RWPE2 (cell line): ENCODE data around the gene PAMR1.
A peak's percentile ranks its signal among the peaks of the same experiment; 100 is the strongest.
"Not testable (repeated sequence)": the region's sequence is repeated elsewhere in the genome, so short reads cannot be mapped to it uniquely, and the experiment has no call there.

Experiments used
- ATAC-seq: fragments of 200-7000 bp; cut with Tn5 transposase; 3 replicates; pipeline ENCODE4 v1.9.1; 2021; ENCODE audit warnings: low read depth
- DNase-seq: peaks from one replicate; pipeline ENCODE4 v3.0.0-alpha.2; 2020; ENCODE audit warnings: low spot score
- H3K27ac ChIP-seq: fragments of 450-650 bp; 2 replicates; pipeline ENCODE4 v1.5.1; 2017; ENCODE audit warnings: mild to moderate bottlenecking; ENCODE audit not compliant: poor library complexity, severe bottlenecking
- H3K27me3 ChIP-seq: fragments of 250-450 bp; sonication (Bioruptor Pico); 2 replicates; pipeline ENCODE4 v1.5.1; 2021; ENCODE audit warnings: mild to moderate bottlenecking, moderate library complexity; ENCODE audit not compliant: insufficient read depth, poor library complexity, severe bottlenecking
- H3K36me3 ChIP-seq: fragments of 250-450 bp; sonication (Bioruptor Pico); 2 replicates; pipeline ENCODE4 v1.5.1; 2020; ENCODE audit warnings: low read depth, mild to moderate bottlenecking, moderate library complexity
- H3K4me1 ChIP-seq: fragments of 250-450 bp; sonication (Bioruptor Pico); 2 replicates; pipeline ENCODE4 v1.5.1; 2021; ENCODE audit warnings: mild to moderate bottlenecking, moderate library complexity; ENCODE audit not compliant: insufficient read depth, poor library complexity, severe bottlenecking
- H3K4me3 ChIP-seq: fragments of 250-450 bp; sonication (Bioruptor Pico); 2 replicates; pipeline ENCODE4 v1.5.1; 2021; ENCODE audit warnings: mild to moderate bottlenecking, moderate library complexity; ENCODE audit not compliant: severe bottlenecking
- H3K9me3 ChIP-seq: fragments of 250-450 bp; sonication (Bioruptor Pico); 2 replicates; pipeline ENCODE4 v1.5.1; 2021; ENCODE audit warnings: mild to moderate bottlenecking, moderate library complexity; ENCODE audit not compliant: severe bottlenecking
- TF ChIP-seq, protein P1 (sequence below): fragments of 450-650 bp; IDR thresholded peaks from one replicate; pipeline ENCODE4 v1.5.1; 2017; ENCODE audit warnings: mild to moderate bottlenecking, moderate library complexity; ENCODE audit not compliant: poor library complexity, severe bottlenecking

PAMR1 gene

DNA sequence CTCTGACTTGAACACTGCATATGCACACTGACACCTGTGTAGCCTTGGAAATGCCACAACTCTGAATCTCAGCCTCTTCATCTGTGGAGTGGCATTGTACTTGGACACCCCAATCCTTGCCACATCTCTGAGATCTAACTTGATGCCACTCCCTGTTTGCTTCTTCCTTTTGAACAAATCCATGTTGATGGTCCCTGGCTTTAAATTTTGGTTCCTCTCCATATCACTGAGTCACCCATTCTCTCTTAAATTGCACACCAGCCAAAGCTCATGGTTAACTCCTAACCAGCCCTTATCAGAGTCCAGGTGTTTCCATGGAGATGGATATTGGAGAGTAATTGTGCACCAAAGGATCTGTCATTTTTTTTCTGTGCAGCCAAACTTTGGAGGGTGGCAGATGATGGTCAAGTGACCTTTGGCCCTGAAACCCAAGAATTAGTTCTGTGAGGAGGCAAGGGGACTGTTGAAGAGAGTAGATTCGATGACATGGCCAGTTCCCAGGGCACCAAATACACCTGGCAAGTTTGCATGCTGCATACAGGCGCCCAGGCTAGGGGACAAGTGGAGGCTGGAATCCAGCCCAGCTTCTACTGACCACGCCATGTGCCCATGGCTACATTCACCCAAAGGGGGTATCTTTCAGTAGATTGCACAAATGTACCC is 25.1 kb upstream of the PAMR1 start:
- H3K9me3 ChIP-seq = no peaks in the 10 kb centered on the region
- ATAC-seq = no peak
- peaks cover 9% of the 10 kb centered on the region for H3K4me1 ChIP-seq

DNA sequence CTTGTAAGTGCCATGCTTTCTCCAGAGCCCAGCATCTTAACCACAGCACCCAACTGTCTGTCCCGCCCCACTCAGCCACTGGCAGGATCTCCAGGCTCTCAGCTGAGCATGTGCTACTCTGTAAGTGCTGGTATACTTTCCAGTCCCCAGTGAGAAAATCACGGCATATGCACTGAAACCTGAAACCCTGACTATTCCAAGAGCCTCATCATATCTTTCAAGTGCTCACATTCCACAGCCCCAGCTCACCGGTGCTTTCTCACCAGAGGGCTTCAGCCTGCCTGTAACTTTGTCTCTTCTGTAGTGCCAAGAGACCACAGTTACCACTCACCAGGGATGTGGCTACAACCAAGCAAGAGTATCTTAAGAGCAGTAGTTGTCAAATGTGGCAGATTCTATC is 24.4 kb upstream of the PAMR1 start:
- H3K4me1 ChIP-seq = peaks cover 9% of the 10 kb centered on the region
- ATAC-seq (peak; percentile 100), DNase-seq (peak; percentile 65)
- no peaks in the 10 kb centered on the region for H3K27me3 ChIP-seq
- no peak overlapping the region for H3K27ac ChIP-seq
- no peak overlapping the region for H3K4me3 ChIP-seq
- H3K36me3 ChIP-seq = no peaks in the 10 kb centered on the region
- TF ChIP-seq, protein P1, sequence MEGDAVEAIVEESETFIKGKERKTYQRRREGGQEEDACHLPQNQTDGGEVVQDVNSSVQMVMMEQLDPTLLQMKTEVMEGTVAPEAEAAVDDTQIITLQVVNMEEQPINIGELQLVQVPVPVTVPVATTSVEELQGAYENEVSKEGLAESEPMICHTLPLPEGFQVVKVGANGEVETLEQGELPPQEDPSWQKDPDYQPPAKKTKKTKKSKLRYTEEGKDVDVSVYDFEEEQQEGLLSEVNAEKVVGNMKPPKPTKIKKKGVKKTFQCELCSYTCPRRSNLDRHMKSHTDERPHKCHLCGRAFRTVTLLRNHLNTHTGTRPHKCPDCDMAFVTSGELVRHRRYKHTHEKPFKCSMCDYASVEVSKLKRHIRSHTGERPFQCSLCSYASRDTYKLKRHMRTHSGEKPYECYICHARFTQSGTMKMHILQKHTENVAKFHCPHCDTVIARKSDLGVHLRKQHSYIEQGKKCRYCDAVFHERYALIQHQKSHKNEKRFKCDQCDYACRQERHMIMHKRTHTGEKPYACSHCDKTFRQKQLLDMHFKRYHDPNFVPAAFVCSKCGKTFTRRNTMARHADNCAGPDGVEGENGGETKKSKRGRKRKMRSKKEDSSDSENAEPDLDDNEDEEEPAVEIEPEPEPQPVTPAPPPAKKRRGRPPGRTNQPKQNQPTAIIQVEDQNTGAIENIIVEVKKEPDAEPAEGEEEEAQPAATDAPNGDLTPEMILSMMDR = no peak
- no peaks in the 10 kb centered on the region for H3K9me3 ChIP-seq

More for the DNA sequence above, 25.1 kb upstream of the PAMR1 start:
- Histone ChIP-seq H3K27ac (no peak overlapping the region), H3K4me3 (no peak overlapping the region), H3K27me3 (no peaks in the 10 kb centered on the region), H3K36me3 (no peaks in the 10 kb centered on the region)
- no peak for DNase-seq
- TF ChIP-seq, protein P1 = no peak

DNA sequence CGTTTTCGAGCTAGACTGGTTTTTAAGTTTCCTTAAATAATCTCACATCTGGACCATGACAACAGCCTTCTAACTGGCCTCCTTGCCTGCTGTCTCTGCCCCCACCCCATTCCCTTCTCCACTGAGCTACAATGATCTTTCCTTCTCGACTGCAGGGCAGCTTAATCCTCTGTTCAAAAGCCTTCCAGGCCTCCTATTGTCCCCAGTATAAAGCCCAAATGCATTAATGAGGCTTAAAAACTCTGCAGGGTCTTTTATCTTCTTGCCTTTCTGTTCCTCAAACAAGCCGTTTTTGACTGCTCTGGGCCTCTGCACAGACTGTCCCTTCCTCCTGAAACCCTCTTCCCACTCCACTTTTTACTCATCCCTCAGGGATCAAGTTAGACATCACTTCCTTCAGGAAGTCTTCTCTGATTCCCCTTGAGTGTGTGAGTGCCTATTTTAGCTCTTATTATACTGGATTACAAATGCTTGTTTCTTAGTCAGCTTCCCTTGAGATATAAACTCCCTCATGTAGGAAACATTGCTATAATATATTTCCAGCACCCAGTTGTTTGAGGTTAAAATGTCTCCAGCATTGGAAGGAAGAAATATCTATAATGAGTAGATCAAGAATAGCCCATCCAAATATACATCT is 23.6 kb upstream of the PAMR1 start:
- ATAC-seq (no peak), DNase-seq (no peak)
- H3K27ac ChIP-seq = no peak overlapping the region
- H3K36me3 ChIP-seq = no peaks in the 10 kb centered on the region
- peaks cover 9% of the 10 kb centered on the region for H3K4me1 ChIP-seq
- H3K9me3 ChIP-seq = no peaks in the 10 kb centered on the region
- TF ChIP-seq, protein P1 = no peak
- no peak overlapping the region for H3K4me3 ChIP-seq
- no peaks in the 10 kb centered on the region for H3K27me3 ChIP-seq

DNA sequence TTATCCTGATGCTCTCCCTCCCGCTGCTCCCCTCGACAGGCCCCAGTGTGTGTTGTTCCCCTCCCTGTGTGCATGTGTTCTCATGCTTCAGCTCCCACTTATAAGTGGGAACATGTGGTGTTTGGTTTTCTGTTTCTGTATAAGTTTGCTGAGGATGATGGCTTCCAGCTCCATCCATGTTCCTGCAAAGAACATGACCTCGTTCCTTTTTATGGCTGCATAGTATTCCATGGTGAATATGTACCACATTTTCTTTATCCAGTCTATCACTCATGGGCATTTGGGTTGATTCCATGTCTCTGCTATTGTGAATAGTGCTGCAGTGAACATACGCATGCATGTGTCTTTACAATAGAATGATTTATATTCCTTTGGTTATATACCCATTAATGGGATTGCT is 22.6 kb upstream of the PAMR1 start:
- DNase-seq, H3K36me3 ChIP-seq, H3K4me1 ChIP-seq, H3K27me3 ChIP-seq, H3K9me3 ChIP-seq, H3K4me3 ChIP-seq, H3K27ac ChIP-seq, ATAC-seq: not testable (repeated sequence)

DNA sequence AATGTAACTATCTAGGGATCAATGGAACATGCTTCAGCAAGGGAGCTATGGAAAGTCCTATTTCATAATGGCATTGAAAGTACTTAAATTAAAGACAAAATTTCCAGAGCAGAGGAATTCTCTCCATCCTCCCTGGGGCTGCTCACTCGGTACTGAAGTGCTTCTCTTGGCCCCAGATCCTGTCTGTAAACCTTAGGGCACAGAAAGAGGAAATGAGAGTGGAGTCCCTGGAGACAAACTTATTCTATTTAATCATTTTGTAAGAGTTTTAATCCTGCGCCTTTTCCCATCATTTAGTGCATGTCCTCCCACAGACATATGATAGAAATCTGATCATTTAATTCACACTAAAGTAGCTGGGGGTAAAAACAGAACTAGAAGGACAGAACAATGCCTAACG is 20.9 kb upstream of the PAMR1 start:
- Histone ChIP-seq H3K27ac (no peak overlapping the region), H3K27me3 (no peaks in the 10 kb centered on the region), H3K4me1 (peaks cover 9% of the 10 kb centered on the region), H3K36me3 (no peaks in the 10 kb centered on the region), H3K4me3 (no peak overlapping the region), H3K9me3 (no peaks in the 10 kb centered on the region)
- ATAC-seq (no peak), DNase-seq (no peak)
- TF ChIP-seq, protein P1 = no peak
